Lower leg skin (tissue), 4 donors: ENCODE measurements around the gene NCAPG. TPM values are rescaled to one million over a fixed set of nuclear protein-coding genes. Genes with fewer than 3 reads are reported as not detected.

Experiments
- DNase-seq, 2 donors: peaks; one replicate each; pipeline ENCODE4 v3.0.0-alpha.2; 2019; ENCODE audit warnings: low spot score in 2 of 2
- H3K4me3 ChIP-seq: fragments of 200-600 bp; sonication (generic); 2 replicates; pipeline ENCODE4 v1.5.1; 2017; ENCODE audit warnings: mild to moderate bottlenecking, low read depth; ENCODE audit not compliant: poor library complexity, severe bottlenecking
- POLR2A ChIP-seq, 2 donors: fragments of 450-650 bp; IDR thresholded peaks; one replicate each; pipeline ENCODE4 v1.6.1; 2016 to 2017; ENCODE audit warnings: antibody characterized with exemption in 2 of 2, mild to moderate bottlenecking in 1 of 2, moderate library complexity in 1 of 2
- WGBS, 2 donors: methylation state at CpG; one replicate each; pipeline ENCODE4 v1.1.5; 2018; 5-methylcytosine and 5-hydroxymethylcytosine counted together
- intact Hi-C: fragments of 100-400 bp; cut with DNase I; formaldehyde crosslinking; loops from one replicate; pipeline ENCODE4 v1.15.0; 2023; ENCODE audit warnings: low total_unique reads
- total RNA-seq, 4 donors: library from RNA; depleted of rRNA; stranded (reverse); fragments of >200 nt; gene quantifications; one replicate each; pipeline ENCODE4 v1.1.0, GENCODE V29; 2016
- TF ChIP-seq, protein P1 (sequence below), 3 donors: fragments of 450-650 bp; IDR thresholded peaks; one replicate each; pipeline ENCODE4 v1.5.1; 2016; ENCODE audit warnings: antibody characterized with exemption in 3 of 3, mild to moderate bottlenecking in 3 of 3, moderate library complexity in 2 of 3

NCAPG gene
- total RNA-seq, 4 donors from 2014 or later = 0.34 to 5.3 (median 1.8) TPM

DNA sequence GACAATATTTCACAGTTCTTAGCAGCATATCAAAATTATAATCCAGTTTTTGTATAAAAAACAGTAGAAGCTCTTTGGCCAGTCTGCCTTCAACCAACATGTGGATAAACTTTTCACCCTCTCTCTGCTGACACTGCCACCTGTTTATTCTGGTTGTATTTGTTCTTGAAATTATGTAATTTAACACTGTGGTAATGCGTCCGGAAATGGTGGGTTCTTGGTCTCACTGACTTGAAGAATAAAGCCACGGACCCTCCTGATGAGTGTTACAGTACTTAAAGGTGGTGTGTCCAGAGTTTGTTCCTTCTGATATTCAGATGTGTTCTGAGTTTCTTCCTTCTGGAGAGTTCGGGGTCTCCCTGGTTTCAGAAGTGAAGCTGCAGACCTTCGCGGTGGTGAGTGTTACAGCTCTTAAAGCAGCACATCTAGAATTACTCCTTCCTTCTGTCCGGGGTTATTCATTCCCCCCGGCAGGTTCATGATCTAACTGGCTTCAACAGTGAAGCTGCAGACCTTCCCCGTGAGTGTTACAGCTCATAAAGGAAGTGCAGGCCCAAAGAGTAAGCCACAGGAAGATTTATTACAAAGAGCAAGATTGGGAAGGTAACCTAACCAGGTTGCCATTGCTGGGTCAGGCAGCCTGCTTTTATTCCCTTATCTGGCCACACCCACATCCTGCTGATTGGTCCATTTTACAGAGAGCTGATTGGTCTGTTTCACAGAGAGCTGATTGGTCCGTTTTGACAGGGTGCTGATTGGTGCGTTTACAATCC, 45.1 kb upstream of the NCAPG start:
- no peak for DNase-seq
- no peak for TF ChIP-seq POLR2A (IDR thresholded peaks at IDR 0.05)
- TF ChIP-seq, protein P1, sequence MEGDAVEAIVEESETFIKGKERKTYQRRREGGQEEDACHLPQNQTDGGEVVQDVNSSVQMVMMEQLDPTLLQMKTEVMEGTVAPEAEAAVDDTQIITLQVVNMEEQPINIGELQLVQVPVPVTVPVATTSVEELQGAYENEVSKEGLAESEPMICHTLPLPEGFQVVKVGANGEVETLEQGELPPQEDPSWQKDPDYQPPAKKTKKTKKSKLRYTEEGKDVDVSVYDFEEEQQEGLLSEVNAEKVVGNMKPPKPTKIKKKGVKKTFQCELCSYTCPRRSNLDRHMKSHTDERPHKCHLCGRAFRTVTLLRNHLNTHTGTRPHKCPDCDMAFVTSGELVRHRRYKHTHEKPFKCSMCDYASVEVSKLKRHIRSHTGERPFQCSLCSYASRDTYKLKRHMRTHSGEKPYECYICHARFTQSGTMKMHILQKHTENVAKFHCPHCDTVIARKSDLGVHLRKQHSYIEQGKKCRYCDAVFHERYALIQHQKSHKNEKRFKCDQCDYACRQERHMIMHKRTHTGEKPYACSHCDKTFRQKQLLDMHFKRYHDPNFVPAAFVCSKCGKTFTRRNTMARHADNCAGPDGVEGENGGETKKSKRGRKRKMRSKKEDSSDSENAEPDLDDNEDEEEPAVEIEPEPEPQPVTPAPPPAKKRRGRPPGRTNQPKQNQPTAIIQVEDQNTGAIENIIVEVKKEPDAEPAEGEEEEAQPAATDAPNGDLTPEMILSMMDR (IDR thresholded peaks at IDR 0.05) = no peak
- intact Hi-C loops = no loop called here
- H3K4me3 ChIP-seq = no peak overlapping the region
- WGBS, 2 donors = 82 to 91% methylated on average over 11 of the region's 11 CpGs

DNA sequence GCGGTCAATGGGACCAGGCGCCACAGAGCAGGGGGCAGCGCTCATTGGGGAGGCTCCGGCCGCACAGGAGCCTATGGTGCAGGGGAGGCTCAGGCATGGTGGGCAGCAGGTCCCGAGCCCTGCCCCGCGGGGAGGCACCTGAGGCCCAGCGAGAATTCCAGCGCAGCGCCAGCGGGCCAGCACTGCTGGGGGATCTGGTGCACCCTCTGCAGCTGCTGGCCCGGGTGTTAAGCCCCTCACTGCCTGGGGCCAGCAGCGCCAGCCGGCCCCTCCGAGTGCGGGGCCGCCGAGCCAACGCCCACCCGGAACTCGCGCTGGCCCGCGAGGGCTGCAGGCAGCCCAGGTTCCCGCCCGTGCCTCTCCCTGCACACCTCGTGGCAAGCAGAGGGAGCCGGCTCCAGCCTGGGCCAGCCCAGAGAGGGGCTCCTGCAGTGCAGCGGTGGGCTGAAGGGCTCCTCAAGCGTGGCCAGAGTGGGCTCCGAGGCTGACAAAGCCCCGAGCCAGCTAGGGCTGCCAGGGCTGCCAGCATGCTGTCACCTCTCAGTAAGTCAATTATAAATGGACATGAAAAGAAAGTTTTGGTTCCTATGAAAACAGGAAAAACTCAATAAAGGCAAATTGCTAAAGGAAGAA, 43.8 kb upstream of the NCAPG start:
- intact Hi-C loops = no loop called here
- 92 to 96% methylated on average over 6 to 22 of the region's 33 CpGs for WGBS, 2 donors
- no peak for DNase-seq
- TF ChIP-seq POLR2A (IDR thresholded peaks at IDR 0.05) = no peak
- TF ChIP-seq, protein P1 (IDR thresholded peaks at IDR 0.05) = no peak
- no peak overlapping the region for H3K4me3 ChIP-seq

DNA sequence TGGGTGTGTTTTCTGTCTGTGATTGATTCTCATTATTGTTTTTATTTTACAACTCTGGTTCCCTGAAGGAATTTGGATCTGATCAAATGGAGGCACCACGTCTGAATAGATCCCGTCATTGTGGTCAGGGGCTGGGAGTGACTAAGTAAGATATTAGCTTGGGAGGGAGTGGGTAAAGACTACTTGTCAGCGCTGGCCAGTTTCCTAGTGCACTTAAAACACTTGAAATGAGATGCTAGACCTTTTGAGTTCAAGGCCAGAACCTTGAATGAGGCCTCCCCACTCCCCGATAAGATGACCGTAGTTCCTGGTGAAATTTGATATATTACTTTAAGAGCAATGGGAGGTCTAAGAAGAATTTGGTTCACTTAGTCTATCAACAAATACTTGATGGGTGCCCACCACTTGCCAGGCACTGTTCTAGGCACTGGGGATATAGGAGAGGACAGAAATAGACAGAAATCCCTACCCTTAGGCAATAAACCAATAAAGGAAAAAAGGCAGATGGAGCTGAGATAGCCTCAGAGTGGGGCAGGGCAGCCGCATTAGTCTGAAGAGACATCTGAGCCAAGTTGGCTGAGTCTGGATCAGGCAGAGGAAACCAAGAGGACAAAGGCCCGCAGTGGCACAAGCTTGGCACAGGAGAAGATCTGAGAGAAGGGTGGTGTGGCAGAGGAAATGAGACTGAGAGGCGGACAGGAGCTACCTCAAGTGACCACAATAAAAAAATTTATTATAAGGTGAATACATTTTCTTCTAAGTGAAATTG, 41.2 kb upstream of the NCAPG start:
- WGBS, 2 donors = 44 to 55% methylated on average over 8 of the region's 8 CpGs
- intact Hi-C loops = no loop called here
- TF ChIP-seq, protein P1 (IDR thresholded peaks at IDR 0.05) = no peak
- no peak for TF ChIP-seq POLR2A (IDR thresholded peaks at IDR 0.05)
- no peak for DNase-seq
- H3K4me3 ChIP-seq = no peak overlapping the region

DNA sequence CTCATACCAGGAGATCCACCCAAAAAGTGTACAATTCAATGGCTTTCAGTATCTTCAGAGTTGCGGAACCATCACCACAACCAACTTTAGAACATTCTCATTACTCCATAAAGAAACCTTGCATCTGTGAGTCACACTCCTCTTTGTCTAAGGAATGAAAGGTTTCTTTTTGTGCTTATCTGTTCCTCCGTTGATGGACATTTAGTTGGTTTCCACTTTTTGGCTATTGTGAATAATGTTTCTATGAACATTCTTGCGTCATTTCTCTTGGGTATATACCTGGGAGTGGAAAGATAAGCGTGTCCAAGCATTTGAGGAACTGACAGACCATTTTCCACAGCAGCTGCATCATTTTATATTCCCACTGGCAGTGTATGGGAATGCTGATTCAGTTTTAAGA, 39.9 kb upstream of the NCAPG start:
- no peak for DNase-seq
- H3K4me3 ChIP-seq = no peak overlapping the region
- 46 to 58% methylated on average over 4 of the region's 4 CpGs for WGBS, 2 donors
- intact Hi-C loops = no loop called here
- TF ChIP-seq POLR2A (IDR thresholded peaks at IDR 0.05) = no peak
- TF ChIP-seq, protein P1 (IDR thresholded peaks at IDR 0.05) = no peak

DNA sequence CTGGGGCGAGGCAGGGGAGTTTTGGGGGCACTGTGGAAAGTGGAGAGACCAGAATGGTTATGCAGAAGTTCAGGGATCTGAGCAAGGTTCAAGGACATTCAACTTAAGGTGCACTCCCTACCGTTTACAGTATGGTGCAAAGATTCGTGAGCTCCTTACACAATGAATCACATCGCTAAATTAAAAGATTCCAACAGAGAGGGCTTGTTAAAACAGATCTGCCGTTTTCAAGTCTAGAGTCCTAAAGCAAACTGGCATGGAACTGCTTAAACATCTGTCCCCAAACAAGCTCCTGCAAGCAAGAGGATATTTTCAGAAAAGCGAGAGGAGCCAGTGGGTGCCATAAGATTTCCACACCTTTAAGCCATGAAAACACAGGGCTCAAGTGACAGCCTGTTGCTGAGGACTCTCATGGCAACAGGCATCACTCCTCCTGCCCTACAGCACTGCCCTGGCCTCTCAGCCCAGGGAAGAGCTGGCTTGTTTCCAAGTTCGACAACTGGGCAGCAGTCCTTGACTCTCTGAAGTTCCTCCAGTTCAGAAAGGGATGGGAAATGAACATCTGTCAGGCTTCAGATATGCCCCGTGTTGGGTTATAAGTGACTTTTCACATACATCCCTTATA, 39.4 kb upstream of the NCAPG start:
- 31 to 37% methylated on average over 8 of the region's 8 CpGs for WGBS, 2 donors
- TF ChIP-seq, protein P1 (IDR thresholded peaks at IDR 0.05) = no peak
- TF ChIP-seq POLR2A (IDR thresholded peaks at IDR 0.05) = no peak
- H3K4me3 ChIP-seq = no peak overlapping the region
- no peak for DNase-seq
- intact Hi-C loops = no loop called here
